Measurements from ENCODE around the gene SNCB.
A peak's percentile ranks its signal among the peaks of the same experiment; 100 is the strongest.

The SNCB gene

GRCh38 chr5:176648474-176649194 is 18.3 kb upstream of the SNCB start:
- no peak for TF ChIP-seq POLR2AphosphoS5 (IDR thresholded peaks at IDR 0.05; ENCODE audit: low read depth, low read length)
- no peak for TF ChIP-seq POLR2A (IDR thresholded peaks at IDR 0.05; ENCODE audit: low read depth, low read length)
- TF ChIP-seq TAF1 (IDR thresholded peaks at IDR 0.05; ENCODE audit: borderline replicate concordance, low read depth, low read length), result no peak
- FAIRE-seq, result no peak

DNA sequence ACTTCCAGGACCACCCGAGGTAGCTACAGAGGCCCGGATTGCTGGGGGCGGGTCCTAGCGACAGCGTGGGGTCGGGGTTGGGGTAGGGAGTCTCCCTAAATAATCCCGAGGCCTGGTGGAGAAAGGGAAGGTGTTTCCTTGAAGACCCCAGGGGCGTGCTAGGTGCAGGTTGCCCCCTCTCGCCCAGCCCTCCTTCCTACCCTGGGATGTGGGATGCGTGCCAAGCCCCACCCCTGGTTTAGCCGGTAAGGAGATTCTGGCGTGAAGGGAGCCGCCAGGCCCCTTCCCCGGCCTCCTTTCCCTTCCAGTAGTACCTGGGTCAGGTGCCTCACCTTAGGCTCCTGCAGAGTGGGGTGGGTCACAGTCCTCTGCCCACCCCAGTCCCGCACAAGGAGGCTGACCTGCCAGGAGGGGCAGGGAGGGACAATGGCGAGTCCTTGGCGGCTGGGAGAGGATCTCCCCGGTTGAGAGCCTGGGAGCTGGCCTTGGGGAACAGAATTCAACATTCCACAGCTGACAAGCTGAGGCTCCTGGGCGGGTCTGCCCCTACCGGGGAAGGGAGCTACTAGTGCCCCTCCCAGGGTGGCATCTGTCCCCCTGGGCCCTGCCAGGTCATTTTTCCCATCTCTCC is 17.6 kb upstream of the SNCB start:
- no peak for TF ChIP-seq POLR2A (IDR thresholded peaks at IDR 0.05; ENCODE audit: low read depth, low read length)
- no peak for DNase-seq (ENCODE audit: insufficient read length)
- FAIRE-seq, result no peak

More at GRCh38 chr5:176648474-176649194, 18.3 kb upstream of the SNCB start:
- no peak for DNase-seq (ENCODE audit: insufficient read length)

GRCh38 chr5:176647030-176647842 is 16.9 kb upstream of the SNCB start, which contains the start of gene TSPAN17:
TSPAN17 (plus strand) TSS chr5:176647484; CDS start chr5:176647616, 132 bp downstream.
- DNase-seq (ENCODE audit: insufficient read length), result peak; percentile 99
- peak; percentile 99 for FAIRE-seq
- TF ChIP-seq POLR2AphosphoS5 (IDR thresholded peaks at IDR 0.05; ENCODE audit: low read depth, low read length), result peak; percentile 84
- TF ChIP-seq TAF1 (IDR thresholded peaks at IDR 0.05; ENCODE audit: borderline replicate concordance, low read depth, low read length), result peak; percentile 89
- TF ChIP-seq POLR2A (IDR thresholded peaks at IDR 0.05; ENCODE audit: low read depth, low read length), result peak; percentile 98

- no peak for DNase-seq (ENCODE audit: insufficient read length)
- FAIRE-seq, result no peak
- TF ChIP-seq TAF1 (IDR thresholded peaks at IDR 0.05; ENCODE audit: borderline replicate concordance, low read depth, low read length) (no peak), POLR2A (IDR thresholded peaks at IDR 0.05; ENCODE audit: low read depth, low read length) (no peak), POLR2AphosphoS5 (IDR thresholded peaks at IDR 0.05; ENCODE audit: low read depth, low read length) (no peak)
These were observed 16.3 kb upstream of the SNCB start for GRCh38 chr5:176646707-176647029.

DNA sequence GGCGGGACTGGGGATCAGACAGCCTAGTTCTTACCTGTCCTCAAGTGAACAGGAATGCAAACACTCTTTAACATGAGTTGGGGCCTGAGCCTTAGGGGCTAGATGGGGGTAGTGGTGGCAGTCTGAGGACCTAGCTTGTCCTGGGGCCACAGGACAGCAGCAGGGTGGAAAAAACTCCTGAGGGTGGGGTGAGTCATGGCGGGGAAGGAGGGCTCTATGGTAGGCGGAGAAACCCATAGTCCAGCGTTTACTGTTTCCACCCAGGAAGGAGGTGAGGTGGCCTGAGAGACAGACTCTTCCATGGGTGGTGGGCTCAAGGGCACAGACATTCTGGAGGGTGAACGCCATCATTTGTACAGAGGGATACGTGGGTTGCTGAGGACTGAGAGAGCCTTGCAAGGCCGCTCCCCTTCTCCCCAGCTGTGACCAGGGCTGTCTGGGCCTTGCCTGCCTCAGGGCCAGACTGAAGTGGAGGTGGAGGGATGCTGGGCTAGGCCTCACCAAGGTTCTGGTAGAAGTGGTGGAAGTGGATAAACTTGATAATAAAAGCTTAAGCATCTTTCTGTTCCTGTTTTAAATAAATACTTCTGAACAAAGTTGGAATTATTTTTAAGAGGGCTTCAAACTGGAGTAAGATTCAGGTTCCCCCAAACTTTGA is 15.8 kb upstream of the SNCB start:
- FAIRE-seq (no peak), DNase-seq (ENCODE audit: insufficient read length) (no peak)
- TF ChIP-seq POLR2A (IDR thresholded peaks at IDR 0.05; ENCODE audit: low read depth, low read length), result no peak
- TF ChIP-seq POLR2AphosphoS5 (IDR thresholded peaks at IDR 0.05; ENCODE audit: low read depth, low read length), result no peak

DNA sequence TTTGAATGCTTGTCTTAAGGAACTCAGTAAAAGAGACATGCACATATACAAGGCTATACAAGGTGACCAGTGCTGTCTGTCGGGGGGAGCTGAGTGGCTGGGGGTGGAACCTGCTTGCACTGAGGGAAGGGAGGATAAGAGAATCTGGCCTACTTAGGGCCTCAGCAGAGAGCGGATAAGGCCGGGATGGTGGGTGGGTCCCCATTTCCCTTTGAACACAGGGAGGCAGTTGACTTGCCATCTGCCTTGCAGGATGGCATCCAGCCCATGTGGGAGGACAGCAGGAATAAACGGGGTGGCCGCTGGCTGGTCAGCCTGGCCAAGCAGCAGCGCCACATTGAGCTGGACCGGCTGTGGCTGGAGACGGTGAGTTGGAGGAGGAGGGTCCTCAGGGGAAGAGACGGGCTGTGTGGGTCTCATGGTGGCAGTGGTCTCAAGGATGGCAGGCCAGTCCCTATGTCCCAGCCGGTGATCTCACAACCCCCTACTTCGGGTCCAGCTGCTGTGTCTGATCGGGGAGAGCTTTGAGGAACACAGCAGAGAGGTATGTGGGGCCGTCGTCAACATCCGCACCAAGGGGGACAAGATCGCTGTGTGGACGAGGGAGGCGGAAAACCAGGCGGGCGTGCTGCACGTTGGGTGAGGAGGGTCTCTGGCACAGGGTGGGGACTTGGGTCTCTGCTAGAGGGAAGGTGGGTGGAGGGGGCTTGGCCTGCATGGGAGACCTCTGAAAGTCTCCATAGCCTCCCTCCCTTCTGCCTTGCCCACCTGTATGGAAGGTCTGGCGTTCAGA is 14.7 kb upstream of the SNCB start:
- DNase-seq (ENCODE audit: insufficient read length) (no peak), FAIRE-seq (no peak)
- TF ChIP-seq TAF1 (IDR thresholded peaks at IDR 0.05; ENCODE audit: borderline replicate concordance, low read depth, low read length), result no peak
- TF ChIP-seq POLR2AphosphoS5 (IDR thresholded peaks at IDR 0.05; ENCODE audit: low read depth, low read length), result no peak
- no peak for TF ChIP-seq POLR2A (IDR thresholded peaks at IDR 0.05; ENCODE audit: low read depth, low read length)

DNA sequence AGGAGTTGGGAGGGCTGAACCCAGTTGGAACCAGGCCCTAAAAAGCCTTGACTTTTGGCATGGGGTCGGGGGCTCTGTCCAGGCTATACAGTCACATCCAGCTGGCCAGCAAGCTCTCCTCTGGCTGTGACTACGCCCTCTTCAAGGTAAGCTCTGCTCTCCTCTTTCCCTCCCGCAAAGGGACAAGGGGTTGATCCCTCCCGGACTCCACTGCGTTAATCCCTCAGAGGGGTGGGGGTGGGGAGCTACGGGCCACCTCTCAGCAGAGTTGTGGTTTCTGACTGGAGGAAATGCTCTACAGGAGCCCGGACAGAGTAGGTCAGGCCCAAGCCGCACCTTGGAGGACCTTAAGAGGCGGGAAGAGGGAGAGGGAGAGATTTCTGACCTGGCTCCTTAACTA is 14.0 kb upstream of the SNCB start:
- no peak for TF ChIP-seq POLR2AphosphoS5 (IDR thresholded peaks at IDR 0.05; ENCODE audit: low read depth, low read length)
- no peak for TF ChIP-seq TAF1 (IDR thresholded peaks at IDR 0.05; ENCODE audit: borderline replicate concordance, low read depth, low read length)
- no peak for TF ChIP-seq POLR2A (IDR thresholded peaks at IDR 0.05; ENCODE audit: low read depth, low read length)
- DNase-seq (ENCODE audit: insufficient read length), result no peak
- no peak for FAIRE-seq

- DNase-seq (ENCODE audit: insufficient read length), result no peak
- no peak for TF ChIP-seq TAF1 (IDR thresholded peaks at IDR 0.05; ENCODE audit: borderline replicate concordance, low read depth, low read length)
- TF ChIP-seq POLR2AphosphoS5 (IDR thresholded peaks at IDR 0.05; ENCODE audit: low read depth, low read length), result no peak
- TF ChIP-seq POLR2A (IDR thresholded peaks at IDR 0.05; ENCODE audit: low read depth, low read length), result no peak
- FAIRE-seq, result no peak
These were observed 13.3 kb upstream of the SNCB start for GRCh38 chr5:176643491-176644219.

DNA sequence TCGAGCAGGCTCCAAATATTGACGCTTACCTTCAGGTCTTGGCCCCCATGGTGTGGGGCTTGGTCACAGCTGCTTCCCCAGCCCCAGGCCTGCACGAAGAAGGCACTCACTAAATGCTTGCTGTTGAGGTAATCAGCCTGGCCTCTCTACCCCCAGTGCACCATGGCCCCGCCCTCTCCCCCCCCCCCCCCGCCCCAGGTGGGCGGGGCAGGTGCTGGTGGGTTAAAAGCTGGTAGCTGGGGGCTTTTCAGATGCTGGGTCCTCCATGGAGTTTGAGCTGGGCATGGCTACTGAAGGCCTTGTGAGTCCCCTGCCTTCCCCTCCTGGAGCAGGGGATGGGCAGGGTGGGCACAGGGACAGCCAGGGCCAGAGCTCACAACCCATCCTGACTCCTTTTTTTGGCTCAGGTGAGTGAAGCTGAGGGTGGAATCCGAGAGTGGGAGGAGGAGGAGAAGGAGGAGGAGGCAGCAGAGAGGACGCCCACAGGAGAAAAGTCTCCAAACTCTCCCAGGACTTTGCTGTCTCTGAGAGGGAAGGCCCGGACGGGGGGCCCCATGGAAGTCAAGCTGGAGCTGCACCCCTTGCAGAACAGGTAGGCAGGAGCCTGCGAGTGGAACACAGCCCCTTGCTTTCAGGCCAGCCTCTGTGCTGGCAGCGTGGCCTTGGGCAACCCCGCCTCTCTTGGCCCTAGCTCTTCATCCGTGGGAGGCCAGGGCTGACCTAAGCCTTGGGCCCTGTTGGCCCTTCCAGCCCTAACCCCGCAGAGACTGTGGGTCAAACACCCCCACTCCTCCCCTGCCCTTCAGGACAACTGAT is 12.5 kb upstream of the SNCB start:
- DNase-seq (ENCODE audit: insufficient read length) (no peak), FAIRE-seq (no peak)
- TF ChIP-seq TAF1 (IDR thresholded peaks at IDR 0.05; ENCODE audit: borderline replicate concordance, low read depth, low read length), result no peak

GRCh38 chr5:176640616-176641015 is 10.3 kb upstream of the SNCB start:
- no peak for FAIRE-seq
- TF ChIP-seq POLR2AphosphoS5 (IDR thresholded peaks at IDR 0.05; ENCODE audit: low read depth, low read length), result no peak
- no peak for TF ChIP-seq POLR2A (IDR thresholded peaks at IDR 0.05; ENCODE audit: low read depth, low read length)
- TF ChIP-seq TAF1 (IDR thresholded peaks at IDR 0.05; ENCODE audit: borderline replicate concordance, low read depth, low read length), result no peak
- no peak for DNase-seq (ENCODE audit: insufficient read length)
